Subcutaneous adipose tissue (tissue), 4 donors: ENCODE measurements around the gene TBC1D1. TPM values are rescaled to one million over a fixed set of nuclear protein-coding genes. Genes with fewer than 3 reads are reported as not detected.

Experiments used
- CTCF ChIP-seq: fragments of 450-650 bp; IDR thresholded peaks from one replicate; pipeline ENCODE4 v1.5.1; 2016; ENCODE audit warnings: low read depth, mild to moderate bottlenecking, control low read depth, antibody characterized with exemption, moderate library complexity
- total RNA-seq, 4 donors: library from RNA; depleted of rRNA; stranded (reverse); fragments of >200 nt; gene quantifications; one replicate each; pipeline ENCODE4 v1.1.0, GENCODE V29; 2016

TBC1D1 gene
- total RNA-seq, 4 donors from 2014 or later = 60.3 to 123 (median 87.6) TPM

DNA sequence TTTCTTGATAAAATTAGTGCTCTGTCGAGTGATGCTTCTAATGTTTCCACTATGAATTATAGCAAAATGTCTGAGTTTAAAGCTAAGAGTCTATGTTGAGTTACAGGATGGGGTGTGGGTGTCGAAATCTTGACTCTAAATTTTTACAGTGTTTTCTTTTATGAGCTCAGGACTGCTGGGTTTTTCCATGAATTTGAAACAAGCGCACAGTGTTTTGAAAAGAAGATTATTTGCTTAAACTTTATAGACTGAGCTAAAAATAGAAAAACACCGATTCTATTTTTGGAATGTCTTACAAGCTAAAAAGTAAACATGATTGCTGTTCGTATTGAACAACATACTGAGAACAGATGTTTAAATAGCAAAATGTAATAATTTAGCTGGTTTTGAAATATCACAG lies 76.9 kb downstream of the TBC1D1 start:
- no peak for TF ChIP-seq CTCF

DNA sequence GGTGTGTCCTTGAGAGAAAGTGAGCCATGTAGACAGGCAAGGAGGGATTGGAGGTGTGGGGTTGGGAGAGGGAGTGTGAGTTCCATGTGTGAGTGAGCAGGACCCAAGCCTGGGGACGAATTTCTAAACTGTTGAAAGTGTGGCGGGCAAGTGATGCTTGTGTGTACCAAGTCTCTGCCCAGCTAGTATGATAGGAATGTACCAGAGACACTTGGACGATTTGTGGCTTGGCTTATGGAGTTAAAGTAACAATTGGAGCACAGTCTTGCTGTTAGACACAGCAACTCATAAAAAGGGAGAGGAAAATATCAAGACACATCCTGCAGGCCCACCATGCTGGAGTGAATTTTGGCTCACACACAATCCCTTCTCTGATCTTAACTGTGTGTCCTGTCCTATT lies 77.9 kb downstream of the TBC1D1 start:
- TF ChIP-seq CTCF = no peak

DNA sequence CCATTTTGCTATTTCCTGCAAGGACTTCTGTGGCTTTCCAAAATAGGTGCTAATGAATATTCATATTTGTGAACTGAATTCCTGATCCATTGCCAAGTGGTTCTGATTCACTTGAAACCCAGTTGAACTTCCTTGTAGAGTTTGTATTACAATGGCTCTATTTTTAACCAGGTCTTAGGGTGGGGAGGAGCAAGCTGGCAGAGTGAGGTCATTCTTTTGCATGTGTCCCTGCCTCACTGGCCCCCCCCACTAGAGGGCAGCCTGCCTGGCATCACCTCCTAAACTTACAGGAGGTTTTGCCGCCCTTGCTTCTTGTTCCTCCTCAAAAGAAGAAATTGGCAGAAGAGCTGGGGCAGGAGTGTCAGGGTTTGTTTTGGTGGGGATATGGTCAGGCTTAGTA lies 79.8 kb downstream of the TBC1D1 start:
- no peak for TF ChIP-seq CTCF

DNA sequence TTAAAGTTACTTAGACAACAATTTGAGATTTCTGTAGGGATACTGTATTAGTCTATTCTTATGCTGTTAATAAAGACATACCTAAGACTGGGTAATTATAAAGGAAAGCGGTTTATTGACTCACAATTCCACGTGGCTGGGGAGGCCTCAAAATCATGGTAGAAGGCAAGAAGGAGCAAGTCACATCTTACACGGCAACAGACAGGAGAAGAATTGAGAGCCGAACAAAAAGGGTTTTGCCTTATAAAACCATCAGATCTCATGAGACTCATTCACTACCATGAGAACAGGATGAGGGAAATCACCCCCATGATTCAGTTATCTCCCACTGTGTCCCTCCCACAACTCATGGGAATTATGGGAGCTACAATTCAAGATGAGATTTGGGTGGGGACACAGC lies 80.3 kb downstream of the TBC1D1 start:
- TF ChIP-seq CTCF = no peak

GRCh38 chr4:37973441-37973840 lies 82.6 kb downstream of the TBC1D1 start:
- TF ChIP-seq CTCF = no peak

DNA sequence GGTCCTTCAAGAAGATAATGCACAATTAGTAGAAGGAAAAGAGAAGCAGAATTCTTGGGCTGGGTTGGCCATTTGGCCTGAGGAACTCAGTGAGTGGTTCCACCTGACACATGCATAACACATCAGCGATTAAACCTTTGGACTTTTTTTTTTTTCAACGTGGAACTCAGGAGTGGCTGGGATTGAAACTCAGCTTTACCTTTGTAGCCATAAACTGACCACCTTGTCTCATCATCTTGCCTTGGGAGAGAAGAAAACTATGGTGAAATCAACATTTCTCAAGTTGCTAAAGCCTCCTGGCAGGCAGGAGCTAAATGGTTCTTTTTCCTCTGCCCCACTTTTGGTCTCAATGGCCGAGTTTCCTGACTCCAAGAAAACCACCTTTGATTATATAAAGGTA lies 85.6 kb downstream of the TBC1D1 start:
- TF ChIP-seq CTCF = no peak

DNA sequence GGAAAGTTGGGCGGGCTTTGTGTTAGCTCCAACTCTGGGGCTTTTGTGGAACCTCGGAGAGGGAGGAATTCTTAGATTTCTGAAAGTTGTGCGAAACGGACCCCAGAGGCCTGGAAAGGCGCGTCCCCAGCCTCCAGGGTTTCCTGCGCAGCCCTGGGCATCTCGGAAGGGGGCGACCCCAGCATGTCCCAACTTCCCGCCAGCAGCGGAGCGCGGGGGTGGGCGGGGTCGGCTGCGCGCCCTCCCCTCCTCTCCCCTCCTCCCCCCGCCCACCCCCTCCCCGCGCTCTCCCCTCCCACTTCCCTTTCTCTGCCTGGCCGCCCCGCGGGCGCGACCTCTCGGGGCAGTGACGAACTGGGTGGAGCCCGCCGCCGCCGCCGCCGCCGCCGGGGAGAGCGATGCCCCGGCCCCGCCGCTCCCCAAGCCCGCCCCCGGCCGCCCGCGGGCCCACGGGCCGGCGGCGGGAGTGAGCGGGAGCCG lies 86.1 kb downstream of the TBC1D1 start:
- no peak for TF ChIP-seq CTCF
